ENCODE measurements around the gene MRPL45.

- TF ChIP-seq E2F4 (CRISPR knock-in tag; IDR thresholded peaks at IDR 0.05; ENCODE audit: borderline replicate concordance, low read depth) (no peak), CTCF (IDR thresholded peaks at IDR 0.05) (no peak), STAT6 (CRISPR knock-in tag; conservative IDR thresholded peaks at IDR 0.05; ENCODE audit: low read depth) (no peak)
Measured at GRCh38 chr17:38339891-38340290, 42.9 kb downstream of the MRPL45 start.
